HepG2 (cell line): ENCODE results near the gene TEX14. TPM values are rescaled to one million over a fixed set of nuclear protein-coding genes. Genes with fewer than 3 reads are reported as not detected.
A peak's percentile ranks its signal among the peaks of the same experiment; 100 is the strongest.

Experiments
- ATAC-seq: fragments of 200-7000 bp; cut with Tn5 transposase; 3 replicates; pipeline ENCODE4 v1.9.1; 2020; ENCODE audit warnings: mild to moderate bottlenecking, moderate library complexity
- BruUV-seq: library from RNA; stranded (reverse); fragments of 400-500 nt; replicated peaks from 2 replicates; lab custom pipeline; 2021; lab: Mats Ljungman, UMichigan
- CTCF ChIA-PET: fragments of 300-600 bp; formaldehyde crosslinking; extraction: SDS; loops from one replicate; lab custom pipeline; 2021; ENCODE audit warnings: low total read pairs, inconsistent platforms, low intra/inter-chr PET ratio; lab: Yijun Ruan, JAX
- POLR2A ChIA-PET: fragments of 350-600 bp; sonication (Branson Sonifier 250); formaldehyde crosslinking; loops from one replicate; lab custom pipeline; 2020; ENCODE audit warnings: antibody characterized with exemption, inconsistent platforms; lab: Yijun Ruan, JAX
- DNase-seq: peaks from one replicate; pipeline ENCODE4 v3.0.0-alpha.2; 2015; ENCODE audit warnings: low spot score
- FAIRE-seq: peaks from 3 replicates; lab custom pipeline; 2011; peaks lifted over from hg19 to GRCh38; lab: Jason Lieb, UNC
- H2AFZ ChIP-seq: one replicate; pipeline ENCODE4 v1.6.1; 2011; ENCODE audit warnings: low read length, inconsistent platforms
- H3K27ac ChIP-seq: fragments of 300-600 bp; 3 replicates; pipeline ENCODE4 v1.8.0; 2011; ENCODE audit warnings: mixed run types, mild to moderate bottlenecking, mixed read lengths, low read length, inconsistent platforms; ENCODE audit not compliant: insufficient read depth; ENCODE audit errors: extremely low read length
- H3K27me3 ChIP-seq, 2 experiments: fragments of 200-600 bp in 1 of 2; 2 replicates in 1 of 2; 3 replicates in 1 of 2; pipeline versions ENCODE4 v1.6.0 to v1.8.0; 2011; ENCODE audit warnings: low read length in 2 of 2, mild to moderate bottlenecking in 2 of 2, moderate library complexity in 2 of 2, inconsistent platforms in 1 of 2; ENCODE audit not compliant: insufficient read depth in 2 of 2, control insufficient read depth in 1 of 2
- H3K36me3 ChIP-seq, 2 experiments: fragments of 200-600 bp in 1 of 2; replicated peaks in 1 of 2; 2 replicates in 1 of 2; 3 replicates in 1 of 2; pipeline versions ENCODE4 v1.5.1 to v1.8.0; 2011; ENCODE audit warnings: low read length in 2 of 2, inconsistent platforms in 1 of 2; ENCODE audit not compliant: insufficient read depth in 2 of 2, control insufficient read depth in 1 of 2
- H3K4me1 ChIP-seq: 2 replicates; pipeline ENCODE4 v1.5.1; 2012; ENCODE audit warnings: low read length, inconsistent platforms; ENCODE audit not compliant: insufficient read depth
- H3K4me2 ChIP-seq: 2 replicates; pipeline ENCODE4 v1.6.0; 2011; ENCODE audit warnings: low read depth, low read length, inconsistent platforms
- H3K4me3 ChIP-seq, 3 experiments: fragments of 200-600 bp in 1 of 3; sonication (generic), shearing (Covaris generic) in 1 of 3; replicated peaks in 1 of 3; 2 replicates each; pipeline ENCODE4 v1.5.1; 2011 to 2016; ENCODE audit warnings: low read length in 3 of 3, inconsistent platforms in 2 of 3, low read depth in 2 of 3, mild to moderate bottlenecking in 2 of 3, control low read depth in 1 of 3, mixed read lengths in 1 of 3; ENCODE audit not compliant: insufficient read depth in 1 of 3
- H3K79me2 ChIP-seq: one replicate; pipeline ENCODE4 v1.6.1; 2011; ENCODE audit warnings: low read length, inconsistent platforms; ENCODE audit not compliant: insufficient read depth
- H3K9ac ChIP-seq: 2 replicates; pipeline ENCODE4 v1.6.0; 2011; ENCODE audit warnings: mild to moderate bottlenecking, low read depth, low read length, inconsistent platforms; ENCODE audit not compliant: insufficient read depth
- H3K9me3 ChIP-seq: 2 replicates; pipeline ENCODE4 v1.5.1; 2012; ENCODE audit warnings: mild to moderate bottlenecking, low read length
- H4K20me1 ChIP-seq: 2 replicates; pipeline ENCODE4 v1.6.0; 2011; ENCODE audit warnings: inconsistent platforms, mild to moderate bottlenecking, low read length, moderate library complexity; ENCODE audit not compliant: insufficient read depth
- ATF7 ChIP-seq, 2 experiments: fragments of 450-650 bp in 1 of 2; sonication (generic) in 1 of 2; formaldehyde crosslinking in 1 of 2; IDR thresholded peaks; 2 replicates each; pipeline versions ENCODE4 v1.4.0 to v1.6.1; 2016 to 2020; ENCODE audit warnings: antibody characterized with exemption in 1 of 2, mild to moderate bottlenecking in 1 of 2, missing genetic modification reagents in 1 of 2
- CREB1 ChIP-seq, 2 experiments: fragments of 450-650 bp in 1 of 2; IDR thresholded peaks; 2 replicates each; pipeline ENCODE4 v1.6.1; 2016 to 2017; ENCODE audit warnings: control low read depth in 1 of 2, mild to moderate bottlenecking in 1 of 2, missing compliant biosample characterization in 1 of 2, missing genetic modification characterization in 1 of 2
- HIVEP1 ChIP-seq: sonication (generic); formaldehyde crosslinking; IDR thresholded peaks from 2 replicates; pipeline ENCODE4 v1.4.0; 2020; ENCODE audit warnings: mild to moderate bottlenecking, missing genetic modification reagents
- MED8 ChIP-seq: sonication (generic); formaldehyde crosslinking; IDR thresholded peaks from 2 replicates; pipeline ENCODE4 v1.8.1; 2023; ENCODE audit warnings: mild to moderate bottlenecking, missing genetic modification reagents; ENCODE audit not compliant: insufficient replicate concordance
- SYNCRIP ChIP-seq: fragments of 200-400 bp; formaldehyde crosslinking; IDR thresholded peaks from 2 replicates; pipeline ENCODE4 v1.6.1; 2018; ENCODE audit warnings: mild to moderate bottlenecking, low read depth, low read length; ENCODE audit not compliant: insufficient read depth
- ZNF510 ChIP-seq: sonication (generic); formaldehyde crosslinking; IDR thresholded peaks from 2 replicates; pipeline ENCODE4 v1.4.0; 2020; ENCODE audit warnings: low read depth, mild to moderate bottlenecking, missing genetic modification reagents
- ZNF552 ChIP-seq: sonication (generic); formaldehyde crosslinking; IDR thresholded peaks from 2 replicates; pipeline ENCODE4 v1.9.0; 2022; ENCODE audit warnings: missing genetic modification reagents, mild to moderate bottlenecking, borderline replicate concordance
- ZNF629 ChIP-seq: sonication (generic); formaldehyde crosslinking; conservative IDR thresholded peaks from 2 replicates; pipeline ENCODE4 v1.5.0; 2020; ENCODE audit warnings: missing genetic modification reagents
- ZNF674 ChIP-seq: sonication (generic); formaldehyde crosslinking; IDR thresholded peaks from 2 replicates; pipeline ENCODE4 v1.5.0; 2020; ENCODE audit warnings: low read depth, mild to moderate bottlenecking, missing genetic modification reagents
- WGBS: methylation state at CpG from one replicate; pipeline ENCODE4 v1.1.6; 2017; ENCODE audit warnings: low lambda C conversion rate; 5-methylcytosine and 5-hydroxymethylcytosine counted together
- in situ Hi-C: cut with HindIII; loops from 2 replicates; pipeline ENCODE4 v1.10.0; 2017; ENCODE audit warnings: low pct_unique_long_range_greater_than_20kb; ENCODE audit not compliant: extremely low pct_ligation_motif_present
- intact Hi-C: fragments of 100-400 bp; cut with micrococcal nuclease; formaldehyde crosslinking; loops from one replicate; pipeline ENCODE4 v1.10.0; 2022; ENCODE audit not compliant: unreplicated experiment
- polyA plus RNA-seq, 8 experiments: library from polyadenylated mRNA; depleted of rRNA in 3 of 8; stranded (reverse) in 7 of 8; unstranded in 1 of 8; fragments of >200 nt; fragmentation: Illumina TruSeq in 4 of 8; extraction: Trizol in 4 of 8; gene quantifications; 2 replicates each; pipeline versions ENCODE4 v1.2.1 to v1.2.3, GENCODE V29; 2011 to 2016; ENCODE audit warnings: low read depth in 4 of 8, missing spikeins in 1 of 8, mixed read lengths in 1 of 8; ENCODE audit not compliant: insufficient read depth in 1 of 8
- total RNA-seq, 5 experiments: library from RNA; depleted of rRNA; stranded (reverse); fragments of >200 nt; fragmentation: Illumina TruSeq; extraction: Trizol; gene quantifications; 2 replicates each; pipeline ENCODE4 v1.2.3, GENCODE V29; 2016; ENCODE audit warnings: low read depth in 1 of 5
- TF ChIP-seq, protein P1 (sequence below): sonication (generic); formaldehyde crosslinking; IDR thresholded peaks from 2 replicates; pipeline ENCODE4 v1.4.0; 2020; ENCODE audit warnings: mild to moderate bottlenecking, missing genetic modification reagents, borderline replicate concordance
- TF ChIP-seq, protein P2 (sequence below): sonication (generic); formaldehyde crosslinking; IDR thresholded peaks from 2 replicates; pipeline ENCODE4 v1.8.0; 2022; ENCODE audit warnings: missing genetic modification reagents, mild to moderate bottlenecking, borderline replicate concordance

TEX14 gene
- total and polyA plus RNA-seq, 2 of the 13 experiments (the other 11 are each of a cell fraction or from before 2014, with no cell fraction given), result 0.04 to 0.07 TPM

DNA sequence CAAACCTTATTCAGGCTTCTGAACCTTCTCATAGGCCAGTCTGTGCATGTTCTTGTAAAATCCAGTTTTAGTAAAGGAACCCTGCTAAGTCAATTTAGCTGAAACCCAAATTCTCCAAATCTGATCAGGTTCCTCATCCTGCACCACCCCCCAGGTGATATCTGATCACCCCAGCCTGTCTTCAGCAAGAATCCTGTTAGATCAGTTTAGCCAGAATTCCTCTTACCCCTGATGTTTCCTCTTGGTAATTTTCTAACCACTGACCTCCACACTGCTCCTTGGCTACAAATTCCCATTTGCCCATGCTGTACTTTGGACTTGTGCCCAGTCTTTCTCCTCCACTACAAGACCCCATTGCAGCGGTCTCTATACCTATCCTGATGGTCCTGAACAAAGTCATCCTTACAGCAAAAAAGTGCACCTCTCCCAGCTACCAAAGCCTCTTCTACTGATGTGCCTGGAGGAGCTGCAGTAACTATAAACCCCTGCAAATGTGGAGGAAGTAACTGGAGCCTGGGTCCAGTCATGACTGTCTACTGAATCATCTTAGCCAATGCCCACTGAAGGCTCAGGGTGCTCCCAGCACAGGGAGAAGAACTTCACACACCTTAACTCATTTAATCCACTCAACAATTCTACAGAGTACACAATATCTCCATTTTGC, 23.8 kb downstream of the TEX14 start:
- Histone ChIP-seq H3K36me3 (no peaks in the 10 kb centered on the region), H4K20me1 (no peaks in the 10 kb centered on the region), H3K9ac (no peak overlapping the region), H3K9me3 (no peaks in the 10 kb centered on the region), H3K79me2 (no peaks in the 10 kb centered on the region), H3K4me3 (no peak overlapping the region), H3K27ac (no peak overlapping the region), H3K27me3 (no peaks in the 10 kb centered on the region; a peak in 1 of 5 replicates), H3K4me2 (no peak overlapping the region), H2AFZ (no peak overlapping the region), H3K4me1 (peaks cover 10% of the 10 kb centered on the region)
- CTCF ChIA-PET, result no interaction called here
- WGBS, result 88% methylated on average over 1 of the region's 1 CpG
- no peak for TF ChIP-seq MED8
- TF ChIP-seq ZNF629 (CRISPR knock-in tag), result 0 out of 2 replicates have a peak, but pooled peaks have one; percentile 24
- intact Hi-C loops, result no loop called here
- DNase-seq (no peak), FAIRE-seq (no peak), ATAC-seq (no peak)
- POLR2A ChIA-PET, result interaction anchor here (1.6 kb wide), 1 partner anchor 9 kb away, joined by 4 read pairs; no protein-coding TSS in a partner anchor
- no TSS peak for BruUV-seq
- in situ Hi-C loops, result no loop called here

DNA sequence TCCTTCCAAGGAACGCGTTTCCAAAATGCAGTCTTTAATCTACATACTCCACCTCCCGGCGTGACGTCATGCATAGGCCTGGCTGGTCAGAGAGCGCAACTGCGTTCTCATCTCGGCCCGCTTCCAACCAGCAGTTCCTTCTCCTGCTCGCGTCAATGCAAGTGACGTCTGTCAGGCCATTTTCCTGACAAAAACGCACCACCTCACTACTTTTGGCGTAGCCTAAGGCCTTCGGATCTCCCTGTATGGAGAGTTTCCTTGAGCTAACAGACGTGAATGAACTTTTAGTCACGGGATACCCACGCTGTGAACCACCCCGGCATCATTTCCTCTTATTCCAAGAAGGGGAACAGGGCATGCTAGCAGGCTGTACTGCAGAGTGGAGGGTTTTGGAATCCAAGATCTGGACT, 25.0 kb downstream of the TEX14 start:
- no peak for FAIRE-seq
- intact Hi-C loops, result no loop called here
- POLR2A ChIA-PET, result interaction anchor here (2.0 kb wide), 1 partner anchor 35 kb away, joined by 5 read pairs; no protein-coding TSS in a partner anchor
- Histone ChIP-seq H3K4me2 (no peak overlapping the region), H3K9ac (no peak overlapping the region), H2AFZ (no peak overlapping the region), H3K4me3 (no peak overlapping the region), H4K20me1 (no peaks in the 10 kb centered on the region), H3K36me3 (no peaks in the 10 kb centered on the region), H3K79me2 (no peaks in the 10 kb centered on the region), H3K27ac (no peak overlapping the region), H3K27me3 (no peaks in the 10 kb centered on the region; a peak in 1 of 5 replicates), H3K4me1 (peaks cover 10% of the 10 kb centered on the region), H3K9me3 (no peaks in the 10 kb centered on the region)
- CTCF ChIA-PET, result no interaction called here
- BruUV-seq, result no TSS peak
- no peak for ATAC-seq
- 72% methylated on average over 19 of the region's 19 CpGs for WGBS
- no peak for DNase-seq
- in situ Hi-C loops, result no loop called here
- no peak for TF ChIP-seq ZNF510
- TF ChIP-seq, protein P1, sequence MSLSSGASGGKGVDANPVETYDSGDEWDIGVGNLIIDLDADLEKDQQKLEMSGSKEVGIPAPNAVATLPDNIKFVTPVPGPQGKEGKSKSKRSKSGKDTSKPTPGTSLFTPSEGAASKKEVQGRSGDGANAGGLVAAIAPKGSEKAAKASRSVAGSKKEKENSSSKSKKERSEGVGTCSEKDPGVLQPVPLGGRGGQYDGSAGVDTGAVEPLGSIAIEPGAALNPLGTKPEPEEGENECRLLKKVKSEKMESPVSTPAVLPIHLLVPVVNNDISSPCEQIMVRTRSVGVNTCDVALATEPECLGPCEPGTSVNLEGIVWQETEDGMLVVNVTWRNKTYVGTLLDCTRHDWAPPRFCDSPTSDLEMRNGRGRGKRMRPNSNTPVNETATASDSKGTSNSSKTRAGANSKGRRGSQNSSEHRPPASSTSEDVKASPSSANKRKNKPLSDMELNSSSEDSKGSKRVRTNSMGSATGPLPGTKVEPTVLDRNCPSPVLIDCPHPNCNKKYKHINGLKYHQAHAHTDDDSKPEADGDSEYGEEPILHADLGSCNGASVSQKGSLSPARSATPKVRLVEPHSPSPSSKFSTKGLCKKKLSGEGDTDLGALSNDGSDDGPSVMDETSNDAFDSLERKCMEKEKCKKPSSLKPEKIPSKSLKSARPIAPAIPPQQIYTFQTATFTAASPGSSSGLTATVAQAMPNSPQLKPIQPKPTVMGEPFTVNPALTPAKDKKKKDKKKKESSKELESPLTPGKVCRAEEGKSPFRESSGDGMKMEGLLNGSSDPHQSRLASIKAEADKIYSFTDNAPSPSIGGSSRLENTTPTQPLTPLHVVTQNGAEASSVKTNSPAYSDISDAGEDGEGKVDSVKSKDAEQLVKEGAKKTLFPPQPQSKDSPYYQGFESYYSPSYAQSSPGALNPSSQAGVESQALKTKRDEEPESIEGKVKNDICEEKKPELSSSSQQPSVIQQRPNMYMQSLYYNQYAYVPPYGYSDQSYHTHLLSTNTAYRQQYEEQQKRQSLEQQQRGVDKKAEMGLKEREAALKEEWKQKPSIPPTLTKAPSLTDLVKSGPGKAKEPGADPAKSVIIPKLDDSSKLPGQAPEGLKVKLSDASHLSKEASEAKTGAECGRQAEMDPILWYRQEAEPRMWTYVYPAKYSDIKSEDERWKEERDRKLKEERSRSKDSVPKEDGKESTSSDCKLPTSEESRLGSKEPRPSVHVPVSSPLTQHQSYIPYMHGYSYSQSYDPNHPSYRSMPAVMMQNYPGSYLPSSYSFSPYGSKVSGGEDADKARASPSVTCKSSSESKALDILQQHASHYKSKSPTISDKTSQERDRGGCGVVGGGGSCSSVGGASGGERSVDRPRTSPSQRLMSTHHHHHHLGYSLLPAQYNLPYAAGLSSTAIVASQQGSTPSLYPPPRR (CRISPR knock-in tag), result no peak
- no peak for TF ChIP-seq SYNCRIP
- peak; percentile 88 for TF ChIP-seq CREB1 (IDR thresholded peaks at IDR 0.05)
- no peak for TF ChIP-seq CREB1 (CRISPR knock-in tag; IDR thresholded peaks at IDR 0.05)
- TF ChIP-seq ATF7 (IDR thresholded peaks at IDR 0.05), result peak; percentile 40; the same call in 1 of the 2 replicates
- no peak for TF ChIP-seq ATF7 (CRISPR knock-in tag; IDR thresholded peaks at IDR 0.05)
- TF ChIP-seq ZNF552 (CRISPR knock-in tag), result no peak
- no peak for TF ChIP-seq HIVEP1
- TF ChIP-seq ZNF674 (CRISPR knock-in tag), result no peak
- TF ChIP-seq, protein P2, sequence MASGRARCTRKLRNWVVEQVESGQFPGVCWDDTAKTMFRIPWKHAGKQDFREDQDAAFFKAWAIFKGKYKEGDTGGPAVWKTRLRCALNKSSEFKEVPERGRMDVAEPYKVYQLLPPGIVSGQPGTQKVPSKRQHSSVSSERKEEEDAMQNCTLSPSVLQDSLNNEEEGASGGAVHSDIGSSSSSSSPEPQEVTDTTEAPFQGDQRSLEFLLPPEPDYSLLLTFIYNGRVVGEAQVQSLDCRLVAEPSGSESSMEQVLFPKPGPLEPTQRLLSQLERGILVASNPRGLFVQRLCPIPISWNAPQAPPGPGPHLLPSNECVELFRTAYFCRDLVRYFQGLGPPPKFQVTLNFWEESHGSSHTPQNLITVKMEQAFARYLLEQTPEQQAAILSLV (CRISPR knock-in tag), result no peak
